GM21717 (cell line): Measurements from ENCODE around the gene U2AF2.
A peak's percentile ranks its signal among the peaks of the same experiment; 100 is the strongest.

Source experiments
- ATAC-seq: cut with Tn5 transposase; IDR thresholded peaks from one replicate; pipeline ENCODE4 v1.9.1; 2021; ENCODE audit warnings: mild to moderate bottlenecking, moderate library complexity; ENCODE audit not compliant: unreplicated experiment

The U2AF2 gene

DNA sequence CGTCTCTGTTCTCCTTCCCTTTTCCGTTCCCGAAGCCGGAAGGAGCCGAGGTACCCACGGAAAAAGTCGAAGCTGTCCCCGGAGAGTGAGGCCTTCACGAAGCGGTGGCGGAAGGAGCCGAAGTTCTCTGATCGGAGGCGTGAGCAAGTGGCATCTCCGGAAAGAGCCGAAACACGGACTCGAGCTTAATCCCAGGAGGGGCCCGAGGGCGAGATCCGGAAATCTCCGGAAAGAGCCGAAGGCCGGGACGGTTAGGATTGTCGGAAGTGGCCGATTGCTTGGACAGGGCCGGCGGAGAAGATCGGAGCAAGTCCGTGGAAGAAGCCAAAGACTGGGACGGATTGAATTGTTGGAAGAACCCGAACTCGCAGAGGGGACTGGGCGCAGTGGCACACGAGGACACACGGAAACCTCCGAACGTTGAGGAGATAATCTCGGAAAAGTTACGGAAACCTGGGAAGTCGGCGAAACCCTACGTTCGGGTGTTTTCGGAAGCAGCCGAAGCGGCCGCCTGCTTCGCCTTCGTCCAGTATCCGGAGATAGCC is 440 bp upstream of the U2AF2 start:
- ATAC-seq = peak; percentile 47

DNA sequence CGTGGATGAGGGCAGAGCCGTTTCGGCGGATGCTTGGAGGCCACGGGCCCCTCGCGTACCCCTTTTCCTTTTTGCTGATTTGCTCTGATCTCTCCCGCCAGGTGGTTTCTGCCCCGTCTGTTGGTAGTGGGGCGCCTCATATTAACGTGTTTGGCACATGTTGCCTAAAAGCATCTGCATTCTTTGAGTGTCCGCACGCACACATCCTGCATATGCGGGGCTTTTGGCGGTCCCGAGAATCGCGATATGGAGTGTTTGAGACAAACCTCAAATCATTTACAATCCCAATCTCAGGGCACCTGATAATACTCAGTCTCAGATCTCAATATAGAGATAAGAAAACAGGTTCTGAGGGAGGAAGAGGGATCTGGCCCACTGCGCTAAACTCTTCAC is 809 bp downstream of the U2AF2 start:
- no peak for ATAC-seq

DNA sequence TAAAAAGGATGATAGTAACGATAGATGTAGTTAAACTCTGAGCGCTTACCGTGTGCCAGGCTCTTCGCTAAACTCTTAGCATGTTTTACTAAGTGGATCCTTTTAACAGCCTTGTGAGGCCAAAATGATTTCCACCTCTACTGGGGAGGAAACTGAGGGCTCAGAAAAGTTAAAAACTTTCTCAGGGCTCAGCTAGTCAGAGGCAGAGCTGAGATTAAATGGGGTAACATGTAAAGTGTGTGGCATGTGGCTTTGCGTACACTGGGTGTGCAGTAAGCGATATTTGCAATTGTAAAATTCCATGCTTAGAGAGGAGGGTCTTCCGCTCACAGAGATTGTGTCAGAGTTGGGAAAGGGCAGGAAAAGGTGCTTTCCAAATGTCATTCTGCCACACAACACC is 1.7 kb downstream of the U2AF2 start:
- no peak for ATAC-seq

DNA sequence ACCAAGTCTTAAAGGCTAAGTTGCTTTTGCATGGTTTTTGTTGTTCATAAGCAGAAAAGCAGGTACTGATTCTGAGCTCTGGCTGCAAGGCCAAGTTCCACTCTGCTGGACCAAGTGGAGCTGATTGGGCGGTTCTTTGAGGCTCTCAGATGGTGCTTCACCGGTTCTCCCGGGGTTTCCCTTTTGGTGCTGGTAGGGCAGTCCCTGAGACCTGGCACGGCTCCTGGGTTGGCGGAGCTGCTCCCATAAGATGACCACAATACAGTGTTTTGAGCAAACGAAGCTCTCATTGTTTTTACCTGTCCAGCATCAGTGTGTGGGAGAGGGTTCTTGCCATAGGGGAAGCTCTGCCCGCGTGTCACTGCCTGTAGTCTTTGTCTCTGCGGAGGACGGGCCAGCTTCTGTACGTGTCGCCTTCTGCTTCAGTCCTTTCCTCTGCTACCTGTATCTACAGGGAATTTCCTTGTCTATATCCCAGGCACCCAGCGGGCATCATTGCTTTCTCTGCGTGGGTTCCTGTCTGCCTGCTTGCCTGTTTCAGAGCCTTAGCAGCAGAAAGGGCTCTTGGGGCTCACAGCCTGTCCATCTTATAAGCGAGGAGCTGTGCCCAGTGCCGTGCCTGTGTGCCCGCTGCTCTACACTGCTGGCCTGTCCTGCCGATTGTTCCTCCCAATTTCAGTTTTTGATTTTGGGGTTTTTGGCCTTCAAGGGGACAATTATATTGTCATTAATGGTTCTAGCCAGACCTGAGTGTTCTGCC is 2.3 kb downstream of the U2AF2 start:
- no peak for ATAC-seq

DNA sequence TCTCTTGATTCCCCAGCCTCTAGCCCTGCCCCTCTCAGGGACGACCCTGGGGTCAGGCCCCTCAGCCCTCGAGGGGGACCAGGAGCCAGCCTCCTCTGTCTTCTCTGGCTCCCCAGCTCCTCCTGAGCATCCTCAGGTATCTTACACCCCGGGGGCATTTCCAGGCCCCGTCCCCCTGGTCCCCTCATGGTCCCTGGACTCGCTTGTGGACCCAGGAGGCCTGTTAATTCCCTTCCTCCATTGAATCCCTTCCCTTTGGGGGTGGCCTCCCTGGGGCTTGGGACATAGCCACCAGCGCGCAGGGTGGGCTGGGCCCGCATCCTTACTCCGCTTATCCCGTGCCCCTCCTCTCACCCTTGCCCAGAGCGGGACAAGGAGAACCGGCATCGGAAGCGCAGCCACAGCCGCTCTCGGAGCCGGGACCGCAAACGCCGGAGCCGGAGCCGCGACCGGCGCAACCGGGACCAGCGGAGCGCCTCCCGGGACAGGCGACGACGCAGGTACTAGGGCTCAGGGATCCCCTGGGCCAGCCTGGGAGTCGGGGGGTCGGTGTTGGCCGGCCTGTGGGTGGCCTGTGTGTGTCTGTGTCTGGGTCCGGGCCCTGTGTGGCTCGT is 4.1 kb downstream of the U2AF2 start:
- ATAC-seq = no peak

DNA sequence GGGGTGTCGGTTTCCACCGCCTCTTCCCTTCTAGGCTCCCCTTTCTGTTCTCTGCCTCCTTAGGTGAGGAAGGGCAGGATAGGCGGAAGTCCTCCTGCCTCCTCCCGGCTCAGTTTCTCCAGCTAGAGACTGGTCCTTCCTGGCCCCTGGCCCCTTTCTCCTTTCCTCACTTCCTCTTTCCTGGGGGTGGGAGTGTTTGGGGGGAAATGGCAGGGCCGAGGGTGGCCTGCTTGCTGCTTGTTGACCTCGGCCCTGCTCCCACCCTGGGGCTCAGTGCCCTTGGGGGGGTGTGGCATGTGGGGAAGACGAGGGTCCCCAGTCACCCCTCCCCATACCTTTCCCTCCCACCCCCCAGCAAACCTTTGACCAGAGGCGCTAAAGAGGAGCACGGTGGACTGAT is 5.0 kb downstream of the U2AF2 start:
- ATAC-seq = no peak

DNA sequence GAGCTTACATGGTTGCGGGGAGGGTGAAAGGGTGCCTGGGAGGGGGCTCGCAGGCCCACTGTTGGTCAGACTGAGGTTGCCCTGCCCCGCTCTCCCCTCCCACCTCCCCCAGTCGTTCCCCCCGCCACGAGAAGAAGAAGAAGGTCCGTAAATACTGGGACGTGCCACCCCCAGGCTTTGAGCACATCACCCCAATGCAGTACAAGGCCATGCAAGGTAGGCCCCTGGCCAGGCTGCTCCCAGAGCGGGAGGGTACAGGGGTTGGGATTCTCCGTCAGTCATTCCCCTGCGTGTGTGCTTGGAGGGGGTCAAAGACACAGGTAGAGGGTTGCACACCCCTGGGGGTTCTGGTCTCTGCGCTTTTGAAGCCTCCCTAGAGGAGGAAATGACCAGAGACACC is 5.6 kb downstream of the U2AF2 start:
- ATAC-seq = no peak

DNA sequence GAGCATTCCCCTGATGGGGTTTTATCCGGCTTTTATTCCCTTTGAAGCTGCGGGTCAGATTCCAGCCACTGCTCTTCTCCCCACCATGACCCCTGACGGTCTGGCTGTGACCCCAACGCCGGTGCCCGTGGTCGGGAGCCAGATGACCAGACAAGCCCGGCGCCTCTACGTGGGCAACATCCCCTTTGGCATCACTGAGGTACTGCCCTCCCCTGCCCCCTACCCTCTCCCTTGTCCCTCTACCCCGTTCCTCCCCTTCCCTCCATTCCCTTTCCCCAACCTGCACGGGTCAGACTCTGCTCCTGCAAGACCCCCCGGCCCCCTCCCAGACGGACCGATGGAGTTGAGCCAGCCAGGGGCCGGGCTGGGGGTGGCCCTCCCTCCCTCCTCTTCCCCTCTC is 6.2 kb downstream of the U2AF2 start:
- ATAC-seq = no peak

DNA sequence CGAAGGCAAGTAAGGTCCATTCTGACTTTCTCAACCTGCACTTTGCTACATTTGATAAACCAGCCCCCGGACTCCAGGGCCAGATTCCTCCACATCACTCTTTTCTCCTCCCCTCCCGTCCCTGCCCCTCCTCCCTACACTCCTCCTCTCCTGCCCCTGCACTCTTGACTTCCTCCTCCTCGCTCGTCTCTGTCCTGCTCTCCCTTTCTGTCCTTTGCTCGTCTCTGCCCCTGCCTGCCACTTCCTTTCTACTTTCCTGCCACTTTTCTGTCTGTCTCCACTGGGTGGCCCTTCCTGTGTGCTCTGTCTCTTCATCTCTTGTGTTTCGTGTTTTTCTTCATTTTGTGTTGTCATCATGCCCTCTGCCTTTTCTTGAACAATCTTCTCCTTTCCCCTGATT is 7.0 kb downstream of the U2AF2 start:
- ATAC-seq = no peak

DNA sequence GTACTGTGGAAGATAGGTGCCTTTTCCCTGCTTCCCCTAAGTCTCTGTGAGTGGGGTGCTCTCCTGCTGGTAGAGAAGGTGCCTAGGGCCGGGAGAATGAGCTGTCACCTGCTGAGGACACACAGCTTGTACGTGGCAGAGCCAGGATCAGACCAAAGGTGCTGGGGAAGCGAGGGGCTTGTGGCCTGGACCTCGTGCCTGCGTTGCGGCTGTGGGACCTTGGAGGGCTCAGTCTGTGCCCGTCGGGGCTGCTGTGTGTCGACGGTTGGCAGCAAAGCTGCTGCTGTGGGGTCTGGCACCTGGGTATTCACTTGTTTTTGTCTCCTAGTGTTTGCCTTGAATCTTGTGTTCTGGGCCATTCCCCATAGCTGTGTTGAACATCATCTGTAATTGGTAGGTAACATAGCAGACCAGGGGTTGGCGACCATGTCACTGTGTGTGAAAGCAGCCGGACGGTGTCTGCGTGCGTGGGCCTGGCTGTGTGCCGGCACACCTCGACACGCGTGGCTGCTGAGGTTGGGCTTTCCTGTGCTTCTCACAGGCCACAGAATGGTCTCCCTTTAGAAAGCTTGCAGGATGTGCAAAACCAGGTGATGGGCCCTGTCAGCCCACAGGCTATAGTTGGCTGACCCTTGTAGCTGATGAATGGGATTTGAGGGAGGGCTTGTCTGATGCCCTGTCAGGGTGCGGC is 9.2 kb downstream of the U2AF2 start:
- ATAC-seq = no peak

DNA sequence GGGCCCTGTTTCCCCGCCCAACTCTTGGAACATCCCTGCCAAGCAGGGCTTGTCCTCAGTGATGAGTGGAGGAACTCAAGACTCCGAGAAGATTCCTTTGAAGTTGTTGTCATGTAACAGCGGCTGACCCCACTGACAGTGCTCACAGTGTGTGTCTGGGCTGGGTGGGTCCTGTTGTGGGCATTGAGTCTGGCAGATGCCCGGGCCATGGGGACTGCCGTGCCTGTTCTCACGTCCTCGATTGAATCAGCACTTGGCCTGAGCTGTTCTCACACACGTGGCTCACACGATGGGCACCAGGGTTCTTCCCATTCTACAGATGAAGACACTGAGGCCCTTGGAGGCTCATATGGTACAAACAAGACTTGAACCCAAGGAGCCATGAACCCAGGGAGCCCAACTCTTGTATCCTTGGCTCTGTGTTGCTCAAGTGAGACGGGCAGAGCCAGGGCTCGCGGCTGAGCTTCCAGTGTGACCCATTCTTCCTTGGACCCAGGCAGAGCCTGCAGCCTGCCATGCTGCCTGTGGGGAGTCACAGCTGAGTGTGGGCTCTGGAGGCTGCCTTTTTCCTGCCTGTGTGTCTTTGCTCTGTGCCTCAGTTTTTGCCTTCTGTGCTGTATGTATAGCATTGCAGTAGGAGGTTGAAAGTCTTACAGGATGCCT is 11.6 kb downstream of the U2AF2 start:
- ATAC-seq = no peak

DNA sequence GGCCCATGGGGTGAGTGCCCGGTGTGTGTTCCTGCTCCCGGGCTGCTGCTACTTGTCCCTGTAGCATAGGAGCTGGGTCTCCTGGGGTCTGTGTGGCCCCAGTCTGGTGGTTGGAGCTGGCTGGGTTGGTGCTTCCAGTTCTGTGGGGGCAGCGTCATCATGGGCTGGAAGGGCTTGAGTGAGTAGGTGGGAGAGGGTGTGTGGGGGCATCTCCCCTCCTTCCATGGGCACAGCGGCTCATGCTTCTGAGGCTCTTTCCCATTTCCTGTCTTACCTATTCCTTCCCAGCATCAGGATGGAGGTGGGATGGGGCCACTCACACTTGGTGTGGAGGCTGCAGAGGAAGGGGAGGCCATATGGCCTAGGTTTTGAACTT is 12.2 kb downstream of the U2AF2 start:
- ATAC-seq = no peak

DNA sequence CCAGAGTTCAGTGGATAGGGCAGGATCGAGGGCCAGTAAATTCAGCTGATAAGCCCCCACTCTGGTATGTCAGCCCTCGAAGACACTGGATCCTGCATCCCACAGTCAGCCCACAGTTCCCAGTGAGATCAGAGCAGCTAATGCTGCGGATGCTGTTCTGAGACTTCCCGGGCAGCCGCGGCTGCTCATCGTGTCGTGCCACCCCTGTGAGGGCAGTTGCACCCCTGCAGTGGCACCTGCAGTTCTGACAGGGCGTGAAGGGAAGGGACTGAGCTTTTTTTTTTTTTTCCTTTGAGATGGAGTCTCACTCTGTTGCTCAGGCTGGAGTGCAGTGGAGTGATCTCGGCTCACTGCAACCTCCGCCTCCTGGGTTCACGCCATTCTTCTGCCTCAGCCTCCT is 12.7 kb downstream of the U2AF2 start:
- no peak for ATAC-seq

DNA sequence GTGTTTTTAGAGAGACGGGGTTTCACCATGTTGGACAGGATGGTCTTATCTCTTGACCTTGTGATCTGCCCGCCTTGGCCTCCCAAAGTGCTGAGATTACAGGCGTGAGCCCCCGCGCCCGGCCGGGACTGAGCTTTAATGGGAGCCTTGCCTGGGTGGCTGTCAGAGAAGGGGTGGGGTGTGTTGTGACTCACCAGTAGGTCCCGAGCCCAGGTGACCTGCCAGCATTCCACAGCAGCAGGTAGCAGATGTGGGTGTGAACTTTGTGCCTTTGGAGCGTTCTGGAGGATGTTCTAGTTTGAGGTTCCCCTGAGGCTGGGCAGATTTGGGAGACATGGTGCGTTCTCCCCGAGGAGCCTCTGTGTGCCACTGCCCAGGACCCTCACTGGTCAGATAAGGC is 13.1 kb downstream of the U2AF2 start:
- ATAC-seq = no peak

DNA sequence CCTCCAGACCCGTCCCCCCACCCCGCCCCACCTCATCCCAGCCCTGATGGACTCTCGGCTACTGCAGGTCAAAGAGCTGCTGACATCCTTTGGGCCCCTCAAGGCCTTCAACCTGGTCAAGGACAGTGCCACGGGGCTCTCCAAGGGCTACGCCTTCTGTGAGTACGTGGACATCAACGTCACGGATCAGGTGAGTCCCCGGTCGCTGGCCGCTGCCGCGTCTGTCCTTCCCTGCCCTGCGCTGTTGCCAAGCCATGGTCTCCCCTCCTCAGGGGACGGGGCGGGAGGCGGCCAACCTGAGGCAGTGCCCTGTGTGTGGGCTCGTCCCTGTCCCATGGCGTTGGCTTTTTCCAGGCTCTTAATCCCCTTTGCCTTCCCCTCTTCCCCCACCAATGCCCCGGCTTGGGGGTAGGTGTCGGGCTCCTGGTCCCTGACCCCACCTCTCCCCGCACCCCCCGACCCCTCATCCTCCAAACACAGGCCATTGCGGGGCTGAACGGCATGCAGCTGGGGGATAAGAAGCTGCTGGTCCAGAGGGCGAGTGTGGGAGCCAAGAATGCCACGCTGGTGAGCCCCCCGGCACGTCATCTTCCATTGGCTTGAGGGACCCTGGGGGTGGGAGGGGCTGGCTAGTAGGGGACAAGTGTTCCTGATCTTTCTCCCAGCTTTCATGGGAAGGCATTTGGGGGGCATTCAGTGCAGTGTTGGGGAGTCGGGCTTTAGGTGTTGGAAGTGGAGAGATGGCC is 13.9 kb downstream of the U2AF2 start:
- ATAC-seq = no peak

DNA sequence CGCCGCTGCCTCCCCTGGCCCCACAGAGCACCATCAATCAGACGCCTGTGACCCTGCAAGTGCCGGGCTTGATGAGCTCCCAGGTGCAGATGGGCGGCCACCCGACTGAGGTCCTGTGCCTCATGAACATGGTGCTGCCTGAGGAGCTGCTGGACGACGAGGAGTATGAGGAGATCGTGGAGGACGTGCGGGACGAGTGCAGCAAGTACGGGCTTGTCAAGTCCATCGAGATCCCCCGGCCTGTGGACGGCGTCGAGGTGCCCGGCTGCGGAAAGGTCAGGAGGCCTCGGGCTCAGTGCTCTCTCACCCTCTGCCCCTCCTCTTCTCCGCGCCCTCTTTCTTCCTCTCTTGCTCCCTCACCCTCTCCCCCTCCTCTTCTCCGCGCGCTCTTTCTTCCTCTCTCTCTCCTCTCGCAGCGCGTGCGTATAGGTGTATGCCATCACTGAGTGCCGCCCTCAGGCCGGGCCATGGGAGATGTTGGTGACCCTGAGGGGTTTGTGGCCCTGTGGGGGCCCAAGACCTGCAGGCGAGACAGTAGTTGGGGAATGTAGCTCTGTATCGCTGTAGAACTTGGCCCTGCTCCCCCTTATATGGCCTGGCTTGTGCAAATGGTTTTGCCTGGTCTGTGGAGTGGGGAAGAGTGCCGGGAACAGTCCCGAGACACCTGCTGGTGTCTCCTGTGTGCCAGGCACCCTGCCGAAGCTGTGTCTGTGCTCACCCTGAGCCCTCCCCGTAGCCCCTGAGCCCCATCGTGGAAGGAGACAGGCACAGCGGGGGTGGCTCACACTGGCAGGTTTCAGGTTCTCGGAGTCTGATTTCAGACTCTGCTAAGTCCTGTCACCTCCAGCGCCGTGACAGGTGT is 14.8 kb downstream of the U2AF2 start:
- no peak for ATAC-seq

DNA sequence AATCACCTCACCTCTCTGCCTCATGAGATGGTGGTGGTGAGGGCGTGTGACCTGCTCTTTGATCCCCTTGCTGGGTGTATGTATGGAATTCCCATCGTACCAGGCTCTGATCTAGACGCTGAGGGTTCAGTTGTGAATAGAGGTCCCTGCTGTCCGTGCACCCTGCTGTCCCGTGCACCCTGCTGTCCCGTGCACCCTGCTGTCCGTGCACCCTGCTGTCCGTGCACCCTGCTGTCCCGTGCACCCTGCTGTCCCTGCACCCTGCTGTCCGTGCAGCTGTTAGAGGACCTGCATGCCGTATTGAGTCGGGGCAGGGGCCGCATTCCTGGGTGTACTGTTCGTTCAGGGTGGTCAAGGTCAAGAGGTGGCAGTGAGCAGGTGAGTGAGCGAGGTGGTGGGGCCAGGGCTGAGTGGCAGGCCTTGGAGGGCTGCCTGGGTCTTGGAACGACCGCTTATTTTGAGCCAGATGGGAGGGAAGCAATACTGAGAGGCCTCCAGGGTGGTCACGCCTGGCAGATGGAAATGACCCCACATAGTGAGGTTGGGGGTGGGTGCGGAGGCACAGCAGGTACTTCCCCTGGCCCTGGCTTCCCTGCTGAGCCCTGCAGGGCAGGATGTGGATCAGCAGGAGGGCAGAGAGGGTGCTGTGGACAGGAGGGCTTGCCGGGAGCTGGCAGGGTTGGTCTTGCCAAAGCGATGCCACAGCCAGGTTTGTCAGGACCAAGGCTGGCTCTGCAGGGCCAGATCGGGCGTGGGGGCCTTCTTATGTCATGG is 15.6 kb downstream of the U2AF2 start:
- ATAC-seq = no peak

DNA sequence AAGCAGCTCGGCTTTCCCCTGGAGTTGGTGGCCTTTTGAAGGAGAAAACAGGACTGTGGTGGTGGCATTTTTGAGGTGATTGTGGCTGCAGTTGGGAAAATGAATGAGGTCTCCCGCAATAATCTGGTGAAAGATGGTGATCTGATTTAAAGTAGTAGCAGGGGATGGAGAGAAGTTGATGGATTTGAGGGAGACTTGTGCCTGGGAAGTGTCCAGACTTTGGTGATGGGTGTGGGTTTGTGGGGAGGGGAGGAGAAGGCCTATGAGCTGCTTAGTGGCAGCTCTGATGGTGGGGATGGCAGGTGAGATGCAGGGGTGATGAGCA is 16.2 kb downstream of the U2AF2 start:
- no peak for ATAC-seq

DNA sequence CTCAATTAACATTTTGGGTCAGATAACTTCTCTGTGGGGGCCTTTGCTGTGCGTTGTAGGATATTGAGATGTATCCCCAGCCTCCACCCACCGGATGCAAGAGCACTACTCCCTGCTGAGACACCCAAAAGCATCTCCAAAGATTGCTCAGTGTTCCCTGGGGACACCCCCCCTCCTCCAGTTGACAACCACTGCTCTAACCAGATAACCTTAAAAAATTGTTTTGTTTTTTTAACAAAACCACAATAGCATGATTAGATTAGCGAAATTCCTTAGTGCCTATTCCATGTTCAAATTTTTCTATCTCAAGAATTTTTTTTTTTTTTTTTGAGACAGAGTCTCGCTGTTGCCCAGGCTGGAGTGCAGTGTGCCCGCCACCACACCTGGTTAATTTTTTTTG is 17.6 kb downstream of the U2AF2 start:
- no peak for ATAC-seq
